ENCODE results near the gene ANKRD40CL.
"Not testable (repeated sequence)": the region's sequence is repeated elsewhere in the genome, so short reads cannot be mapped to it uniquely, and the experiment has no call there.

ANKRD40CL gene

DNA sequence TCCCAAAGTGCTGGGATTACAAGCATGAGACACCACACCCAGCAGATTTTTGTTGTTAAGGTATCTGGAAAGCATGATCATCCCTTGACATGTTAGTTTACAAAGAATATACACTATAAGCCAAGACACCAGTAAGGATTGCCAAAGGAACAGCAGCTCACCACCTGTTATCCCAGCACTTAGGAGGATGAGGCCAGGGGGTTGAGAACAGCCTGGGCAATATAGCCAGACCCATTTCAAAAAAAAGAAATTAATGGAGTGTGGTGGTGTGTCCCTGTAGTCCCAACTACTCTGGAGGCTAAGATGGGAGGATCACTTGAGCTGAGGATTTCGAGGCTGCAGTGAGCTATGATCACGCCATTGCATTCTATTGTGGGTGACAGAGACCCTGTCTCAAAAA is 5.1 kb downstream of the ANKRD40CL start:
- no peak for DNase-seq (ENCODE audit: low read depth)

DNA sequence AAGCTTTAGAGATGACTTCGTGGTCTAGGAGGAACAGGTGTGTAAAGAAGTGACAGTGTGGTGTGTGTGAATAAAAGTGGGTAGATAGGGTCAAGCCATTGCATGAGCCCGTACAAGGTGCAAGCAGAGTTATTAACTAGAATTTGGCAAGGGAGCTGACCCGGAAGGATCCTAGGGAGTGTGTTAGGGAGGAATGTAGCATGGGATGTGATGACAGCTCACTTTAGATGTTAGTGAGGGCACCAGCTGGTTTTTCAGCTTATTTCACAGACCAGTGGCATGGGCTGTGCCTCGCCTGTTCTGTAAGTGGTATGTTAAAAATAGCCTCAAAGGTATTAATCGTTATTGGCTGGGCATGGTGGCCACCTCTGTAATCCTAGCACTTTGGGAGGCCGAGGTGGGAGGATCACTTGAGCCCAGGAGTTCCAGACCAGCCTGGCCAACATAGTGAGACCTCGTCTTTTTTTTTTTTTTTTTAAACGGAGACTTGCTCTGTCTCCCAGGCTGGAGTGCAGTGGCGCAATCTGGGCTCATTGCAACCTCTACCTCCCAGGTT is 8.3 kb downstream of the ANKRD40CL start:
- DNase-seq (ENCODE audit: low read depth) = no peak

DNA sequence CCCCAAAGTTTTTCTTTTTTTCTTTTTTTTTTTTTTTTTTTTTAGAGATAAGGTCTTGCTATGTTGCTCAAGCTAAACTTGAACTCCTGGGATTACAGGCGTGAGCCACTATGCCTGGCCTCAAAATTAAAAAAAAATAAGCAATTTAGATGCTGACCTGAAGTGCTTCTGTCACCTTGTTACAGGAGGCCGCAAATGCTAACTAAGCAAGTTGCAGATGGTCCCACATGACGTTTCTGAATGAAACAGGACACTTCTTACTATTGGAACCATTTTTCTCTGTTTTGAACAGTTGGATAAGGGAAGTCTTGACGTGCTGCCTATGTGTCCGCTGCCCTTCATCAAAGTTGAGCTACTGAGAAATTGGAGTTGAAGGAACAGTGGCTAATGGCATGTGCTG is 8.8 kb downstream of the ANKRD40CL start:
- DNase-seq (ENCODE audit: low read depth) = no peak

- no peak for DNase-seq (ENCODE audit: low read depth)
These were observed 12.8 kb downstream of the ANKRD40CL start for GRCh38 chr17:50754521-50754920.

DNA sequence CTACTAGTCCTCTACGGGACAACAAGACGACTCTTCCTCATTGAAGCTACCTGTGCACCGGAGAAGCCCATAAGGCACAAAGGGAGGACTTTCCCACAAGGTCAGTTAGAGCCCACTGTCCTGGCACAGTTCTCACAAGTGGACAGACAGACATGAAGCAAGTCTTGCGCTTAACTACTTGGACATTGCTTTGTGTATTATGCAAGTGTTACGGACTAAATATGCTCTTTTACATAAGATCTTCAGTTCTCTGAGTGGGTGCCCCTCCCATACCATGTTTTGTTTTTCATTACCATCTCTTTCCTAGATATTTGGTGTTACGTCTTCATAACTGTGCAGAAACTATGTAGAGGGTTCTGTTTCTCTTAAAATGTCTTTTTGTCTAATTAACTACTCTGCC is 18.1 kb downstream of the ANKRD40CL start:
- no peak for DNase-seq (ENCODE audit: low read depth)

- no peak for DNase-seq (ENCODE audit: low read depth)
These were observed 21.7 kb downstream of the ANKRD40CL start for GRCh38 chr17:50745631-50746030.

DNA sequence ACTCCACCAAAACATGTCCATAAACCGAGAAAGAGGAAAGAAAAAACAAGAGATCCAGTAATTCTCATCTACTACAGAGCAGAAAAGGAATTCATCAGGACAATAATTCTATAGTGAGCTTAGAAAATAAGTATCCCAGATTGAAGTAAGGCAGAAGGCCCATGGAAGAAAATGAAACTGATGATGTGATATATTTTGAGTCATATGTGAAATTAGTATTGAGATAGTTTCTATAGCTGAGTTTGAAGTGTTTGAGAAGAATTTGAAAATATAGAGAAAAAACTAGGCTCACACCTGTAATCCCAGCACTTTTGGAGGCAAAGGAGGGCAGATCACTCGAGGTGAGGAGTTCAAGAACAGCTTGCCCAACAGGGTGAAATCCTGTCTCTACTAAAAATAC is 28.2 kb downstream of the ANKRD40CL start:
- no peak for DNase-seq (ENCODE audit: low read depth)

DNA sequence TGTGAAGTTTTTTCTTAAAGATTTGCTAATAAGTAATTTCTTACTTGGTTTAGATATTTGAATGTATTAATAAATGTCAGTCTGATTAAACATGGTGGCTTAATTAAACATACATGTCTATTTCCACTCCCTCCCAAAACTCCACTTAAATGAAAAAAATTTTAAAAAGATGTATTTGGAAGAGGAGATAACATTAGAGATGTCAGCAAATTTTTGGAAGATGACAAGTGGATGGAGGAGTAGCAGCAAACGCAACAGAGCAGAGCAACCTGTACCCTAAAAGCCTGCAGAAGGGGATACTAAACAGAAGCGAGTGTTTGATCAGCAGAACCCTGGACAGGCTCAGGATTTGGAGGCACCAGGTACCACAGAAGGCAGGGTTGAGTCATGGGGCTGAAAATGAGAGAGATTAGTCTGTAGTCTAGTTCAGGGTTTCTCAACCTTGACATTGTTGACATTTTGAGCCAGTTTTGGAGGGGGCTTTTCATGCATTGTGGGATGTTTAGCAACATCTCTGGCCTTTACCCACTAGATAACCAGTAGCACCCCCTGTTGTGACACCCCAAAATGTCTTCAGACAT is 30.1 kb downstream of the ANKRD40CL start:
- DNase-seq (ENCODE audit: low read depth) = no peak

GRCh38 chr17:50735287-50735686 is 32.0 kb downstream of the ANKRD40CL start:
- no peak for DNase-seq (ENCODE audit: low read depth)

GRCh38 chr17:50731575-50732460 is 35.5 kb downstream of the ANKRD40CL start:
- no peak for DNase-seq (ENCODE audit: low read depth)

DNA sequence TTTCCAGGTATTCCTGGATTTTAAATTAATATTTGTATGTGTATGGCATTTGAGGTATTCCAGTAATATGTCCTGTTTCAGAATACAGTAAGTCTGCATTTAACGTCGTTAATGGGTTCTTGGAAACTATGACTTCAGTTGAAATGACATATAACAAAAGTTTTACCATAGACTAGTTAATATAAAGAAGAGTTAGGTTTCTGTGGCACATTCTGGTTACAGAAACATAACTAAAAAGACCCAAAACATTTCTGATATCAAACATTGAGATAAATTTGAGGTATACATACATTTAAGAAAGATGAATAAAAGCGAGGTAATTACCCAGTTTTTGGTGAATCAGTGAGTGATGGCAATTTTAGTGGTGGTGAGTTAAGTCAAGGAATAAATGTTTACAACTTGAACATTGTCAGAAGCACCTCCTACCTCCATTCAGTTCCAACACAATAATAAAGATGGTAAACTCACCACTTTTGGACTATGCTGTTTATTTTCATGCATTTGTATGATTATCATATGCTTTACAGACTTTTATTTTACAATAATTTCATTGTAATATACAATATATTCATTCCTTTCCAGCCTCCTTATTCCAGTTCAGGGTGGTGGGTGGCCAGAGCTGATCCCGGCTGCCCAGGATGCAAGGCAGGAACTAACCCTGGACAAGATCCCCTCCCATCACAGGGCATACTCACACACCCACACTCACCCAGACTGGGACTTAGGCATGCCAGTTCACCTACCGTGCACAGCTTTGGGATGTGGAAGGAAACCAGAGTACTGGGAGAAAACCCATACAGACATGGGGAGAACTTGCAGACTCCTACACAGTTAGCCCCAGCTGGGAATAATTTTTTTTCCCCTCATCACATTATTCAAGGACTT is 38.2 kb downstream of the ANKRD40CL start:
- DNase-seq (ENCODE audit: low read depth) = no peak

GRCh38 chr17:50728112-50728429 is 39.2 kb downstream of the ANKRD40CL start:
- no peak for DNase-seq (ENCODE audit: low read depth)

DNA sequence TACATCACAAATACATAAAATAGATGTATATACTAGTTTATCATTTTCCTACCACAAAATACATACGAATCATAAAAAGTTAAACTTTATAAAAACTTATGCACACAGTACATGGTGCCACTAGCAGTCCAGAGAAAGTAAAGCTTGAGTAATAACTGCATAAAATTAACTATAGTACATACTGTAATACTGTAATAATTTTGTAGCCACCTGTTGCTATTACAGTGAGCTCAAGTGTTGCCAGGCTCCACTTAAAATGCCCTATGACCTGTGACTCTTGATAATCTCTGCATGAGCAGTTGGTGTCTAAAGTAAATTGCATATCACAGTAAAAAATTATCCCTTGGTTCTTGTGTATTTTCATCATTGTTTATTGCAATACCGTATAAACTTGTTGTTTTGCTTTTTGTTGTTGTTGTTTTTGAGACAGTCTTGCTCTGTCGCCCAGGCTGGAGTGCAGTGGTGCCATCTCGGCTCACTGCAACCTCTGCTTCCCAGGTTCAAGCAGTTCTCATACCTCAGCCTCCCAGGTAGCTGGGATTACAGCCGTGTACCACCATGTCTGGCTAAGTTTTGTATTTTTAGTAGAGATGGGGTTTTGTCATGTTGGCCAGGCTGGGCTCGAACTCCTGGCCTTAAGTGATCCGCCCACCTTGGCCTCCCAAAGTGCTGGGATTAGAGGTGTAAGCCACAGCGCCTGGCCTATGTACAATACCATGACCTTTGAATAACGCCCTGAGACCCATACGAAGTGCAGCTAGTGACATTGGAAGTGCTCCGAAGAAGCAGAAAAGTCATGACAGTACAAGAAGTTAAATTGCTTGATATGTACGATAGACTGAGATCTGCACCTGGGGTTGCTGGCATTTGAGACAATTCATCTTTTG is 41.3 kb downstream of the ANKRD40CL start:
- DNase-seq (ENCODE audit: low read depth) = no peak

DNA sequence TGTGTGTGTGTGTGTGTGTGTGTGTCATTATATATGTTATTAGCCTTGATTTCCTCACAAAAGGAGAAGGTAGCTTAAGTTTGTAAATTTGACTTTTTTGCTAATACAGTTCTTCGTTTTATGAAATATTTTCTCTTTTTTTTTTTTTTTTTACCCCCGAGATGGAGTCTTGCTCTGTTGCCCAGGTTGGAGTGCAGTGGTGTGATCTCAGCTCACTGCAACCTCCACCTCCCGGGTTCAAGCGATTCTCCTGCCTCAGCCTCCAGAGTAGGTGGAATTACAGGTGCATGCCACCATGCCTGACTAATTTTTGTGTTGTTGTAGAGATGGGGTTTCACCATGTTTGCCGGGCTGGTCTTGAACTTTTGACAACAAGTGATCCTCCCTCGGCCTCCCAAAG is 42.7 kb downstream of the ANKRD40CL start:
- not testable (repeated sequence) for DNase-seq (ENCODE audit: low read depth)

DNA sequence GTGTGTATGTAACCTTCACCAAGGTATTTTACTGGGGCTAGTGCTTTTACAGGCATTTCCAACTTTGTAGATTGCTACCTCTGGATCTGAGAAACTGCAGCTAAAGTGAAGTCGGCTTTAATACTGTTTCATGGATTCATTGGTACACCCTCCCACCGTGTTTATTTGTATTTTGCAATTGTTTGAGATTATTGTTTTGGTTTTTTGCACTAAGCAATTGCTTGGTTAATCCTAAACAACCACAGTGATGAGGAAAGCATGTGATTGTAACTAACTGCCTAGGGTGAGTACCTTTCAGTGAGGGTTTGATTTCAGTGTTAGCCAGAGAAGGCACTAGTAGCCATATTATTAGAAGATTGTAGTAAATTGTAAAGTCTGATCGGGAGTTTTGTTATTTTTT is 44.6 kb downstream of the ANKRD40CL start:
- no peak for DNase-seq (ENCODE audit: low read depth)

GRCh38 chr17:50721194-50722010 is 45.9 kb downstream of the ANKRD40CL start:
- no peak for DNase-seq (ENCODE audit: low read depth)

- no peak for DNase-seq (ENCODE audit: low read depth)
These were observed 47.2 kb downstream of the ANKRD40CL start for GRCh38 chr17:50719924-50720794.

DNA sequence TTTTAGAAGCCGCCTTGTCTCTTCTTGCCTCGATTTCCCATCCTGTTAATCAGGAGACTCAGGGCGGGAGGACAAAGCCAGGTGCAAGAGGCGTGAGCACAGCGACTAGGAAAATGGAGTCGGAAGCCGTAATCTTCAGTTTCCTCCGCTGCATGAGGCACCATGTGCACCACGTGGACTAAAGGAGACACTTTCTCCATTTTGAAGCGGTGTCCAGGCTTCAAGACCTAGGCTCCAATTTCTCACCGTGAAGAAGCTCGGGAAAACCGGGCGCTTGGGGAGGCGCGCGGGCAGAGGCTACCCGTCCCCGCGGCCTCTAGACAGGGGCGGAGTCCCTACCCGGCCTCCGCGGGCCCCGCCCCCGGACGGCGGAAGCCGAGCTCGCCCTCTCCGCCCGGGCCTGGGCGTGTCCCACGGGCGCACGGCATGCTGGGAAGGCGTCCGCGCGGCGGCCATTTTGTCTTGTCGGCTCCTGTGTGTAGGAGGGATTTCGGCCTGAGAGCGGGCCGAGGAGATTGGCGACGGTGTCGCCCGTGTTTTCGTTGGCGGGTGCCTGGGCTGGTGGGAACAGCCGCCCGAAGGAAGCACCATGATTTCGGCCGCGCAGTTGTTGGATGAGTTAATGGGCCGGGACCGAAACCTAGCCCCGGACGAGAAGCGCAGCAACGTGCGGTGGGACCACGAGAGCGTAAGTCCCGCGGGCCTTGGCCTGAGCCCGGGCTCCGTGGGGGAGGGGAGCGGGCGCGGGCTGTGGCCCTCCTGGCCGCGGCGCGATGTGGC is 48.0 kb downstream of the ANKRD40CL start, which contains the start of gene LUC7L3:
TSS of gene LUC7L3 (plus strand) at position 460 of the 780 bp plus-strand sequence. CDS start at position 590, 130 bp downstream.
- DNase-seq (ENCODE audit: low read depth) = peak; percentile 84

DNA sequence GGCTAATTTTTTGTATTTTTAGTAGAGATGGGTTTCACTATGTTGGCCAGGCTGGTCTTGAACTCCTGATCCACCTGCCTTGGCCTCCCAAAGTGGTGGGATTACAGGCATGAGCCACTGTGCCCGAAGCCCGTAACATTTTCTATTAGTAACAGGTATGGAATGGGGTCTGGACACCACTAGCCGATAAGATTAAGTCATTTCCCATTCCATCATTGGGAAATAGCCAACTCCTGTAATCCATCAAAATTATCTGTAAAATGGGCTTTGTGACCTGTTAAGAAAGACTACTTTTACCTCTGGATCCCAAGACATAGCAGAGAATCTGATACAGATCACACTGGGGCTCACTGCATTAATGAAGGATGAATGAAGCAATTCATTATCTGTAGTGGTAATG is 51.8 kb downstream of the ANKRD40CL start:
- DNase-seq (ENCODE audit: low read depth) = no peak

Measured in stimulated activated CD8-positive, alpha-beta memory T cell treated with anti-CD3 and anti-CD28 coated beads, Interleukin-15, amount 100 ng/mL, for 1 hour (primary cell).